Right forelimb (tissue), 1 donor: ENCODE results near the gene ABCB11.

Source experiments
- DNase-seq: peaks from one replicate; pipeline ENCODE4 v3.0.0-alpha.2; 2018

ABCB11 gene

DNA sequence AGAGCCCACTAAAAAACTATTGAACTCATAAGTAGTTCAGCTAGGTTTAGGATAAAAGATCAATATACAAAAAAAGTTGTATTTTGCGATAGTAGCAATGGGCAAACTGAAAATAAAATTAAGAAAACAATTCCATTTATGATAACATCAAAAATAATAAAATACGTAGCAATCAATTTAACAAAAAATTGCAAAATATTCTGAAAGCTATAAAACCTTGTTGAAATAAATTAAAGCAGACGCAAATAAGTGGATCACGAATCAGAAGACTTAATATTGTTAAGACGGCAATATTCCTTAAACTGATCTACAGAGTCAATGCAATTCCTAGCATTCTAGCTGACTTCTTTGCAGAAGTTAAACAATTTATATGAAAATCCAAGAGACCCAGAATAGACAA, 24.5 kb downstream of the ABCB11 start:
- no peak for DNase-seq

DNA sequence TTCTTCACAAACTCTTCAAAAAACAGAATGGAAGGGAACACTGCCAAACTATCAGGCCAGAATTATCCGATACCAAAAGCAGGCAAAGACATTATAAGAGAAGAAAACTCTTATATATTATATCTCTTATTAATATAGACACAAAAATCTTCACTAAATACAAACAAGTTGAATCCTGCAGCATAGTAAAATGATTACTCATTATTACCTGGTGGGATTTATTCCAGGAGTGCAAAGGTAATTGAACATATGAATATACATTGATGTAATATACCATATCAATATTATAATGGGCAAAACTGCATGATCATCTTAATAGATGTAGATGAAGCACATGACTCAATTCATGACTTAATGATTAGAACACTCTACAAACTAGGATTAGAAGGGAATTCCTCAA, 25.1 kb downstream of the ABCB11 start:
- DNase-seq, result no peak

DNA sequence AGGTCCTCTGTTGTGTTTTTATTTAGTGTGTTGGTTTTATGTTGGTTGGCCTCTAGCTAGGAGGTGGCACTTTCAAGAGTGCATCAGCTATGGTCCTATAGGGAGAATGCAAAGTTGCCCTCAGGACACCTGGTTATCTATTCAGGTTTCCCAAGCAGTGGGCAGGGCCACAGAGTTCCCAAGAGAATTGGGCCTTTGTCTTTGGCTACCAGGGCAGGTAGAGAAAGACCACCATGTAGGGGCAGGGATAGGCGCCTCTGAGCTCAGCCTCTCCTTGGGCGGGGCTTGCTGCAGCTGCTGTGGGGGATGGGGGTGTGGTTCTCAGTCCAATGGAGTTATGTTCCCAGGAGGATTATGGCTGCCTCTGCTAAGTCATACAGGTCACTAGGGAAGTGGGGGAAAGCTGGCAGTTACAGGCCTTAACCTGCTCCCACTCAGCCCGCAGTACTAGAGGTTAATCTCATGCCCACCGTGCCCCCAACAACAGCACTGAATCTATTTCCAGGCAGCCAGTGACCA, 26.0 kb downstream of the ABCB11 start:
- DNase-seq, result no peak

DNA sequence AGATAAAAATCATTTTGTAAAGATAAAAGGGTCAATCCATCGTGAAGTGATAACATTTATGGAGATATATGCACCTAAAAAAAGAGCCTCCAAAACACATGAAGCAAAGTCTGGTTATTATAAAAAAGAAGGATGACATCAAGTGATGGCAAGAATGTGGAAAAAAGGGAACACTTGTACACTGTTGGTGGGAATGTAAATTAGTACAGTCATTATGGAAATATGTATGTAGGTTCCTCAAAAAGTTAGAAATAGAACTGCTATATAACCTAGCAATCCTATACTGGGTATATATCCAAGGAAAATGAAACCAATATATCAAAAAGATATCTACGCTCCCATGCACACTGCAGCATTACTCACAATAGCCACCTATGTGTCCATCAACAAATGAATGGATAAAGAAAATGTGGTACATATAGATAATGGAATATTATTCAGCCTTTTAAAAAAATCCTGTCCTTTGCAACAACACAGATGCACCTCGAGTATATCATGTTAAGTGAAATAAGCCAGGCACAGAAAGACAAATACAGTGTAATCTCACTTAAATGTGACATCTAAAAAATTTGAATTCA, 28.9 kb downstream of the ABCB11 start:
- no peak for DNase-seq

DNA sequence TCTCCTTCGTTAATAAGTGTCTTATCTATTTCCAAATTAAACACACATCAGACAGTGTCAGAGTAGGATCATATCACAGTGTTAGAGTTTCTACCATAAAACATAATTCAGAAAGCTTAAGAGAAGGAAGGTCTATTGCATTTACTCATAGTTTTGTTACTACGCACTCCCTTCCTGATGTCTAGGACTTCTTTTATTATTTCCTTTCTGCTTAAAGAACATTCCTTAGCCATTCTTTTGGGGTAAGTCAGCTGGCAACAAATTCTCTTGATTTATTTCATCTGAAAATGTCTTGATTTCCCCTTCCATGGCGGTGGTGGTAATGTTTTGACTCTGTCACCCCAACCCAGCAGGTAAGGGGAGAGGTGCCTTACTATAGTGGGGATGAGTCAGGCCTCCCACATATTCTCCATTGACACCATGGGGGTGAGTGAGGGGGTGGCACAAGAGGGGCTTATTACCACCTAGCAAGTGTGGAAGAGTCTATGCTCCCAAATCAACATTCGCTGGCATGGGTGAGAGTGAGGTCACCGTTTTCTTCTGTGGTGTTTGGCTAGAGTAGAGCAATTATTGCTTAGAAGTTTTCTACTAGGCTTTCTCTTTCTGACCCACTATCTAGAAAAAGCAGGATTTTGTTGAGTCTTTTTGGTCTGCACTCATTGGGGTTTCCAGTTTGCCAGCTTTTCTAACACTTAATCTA, 29.9 kb downstream of the ABCB11 start:
- no peak for DNase-seq

DNA sequence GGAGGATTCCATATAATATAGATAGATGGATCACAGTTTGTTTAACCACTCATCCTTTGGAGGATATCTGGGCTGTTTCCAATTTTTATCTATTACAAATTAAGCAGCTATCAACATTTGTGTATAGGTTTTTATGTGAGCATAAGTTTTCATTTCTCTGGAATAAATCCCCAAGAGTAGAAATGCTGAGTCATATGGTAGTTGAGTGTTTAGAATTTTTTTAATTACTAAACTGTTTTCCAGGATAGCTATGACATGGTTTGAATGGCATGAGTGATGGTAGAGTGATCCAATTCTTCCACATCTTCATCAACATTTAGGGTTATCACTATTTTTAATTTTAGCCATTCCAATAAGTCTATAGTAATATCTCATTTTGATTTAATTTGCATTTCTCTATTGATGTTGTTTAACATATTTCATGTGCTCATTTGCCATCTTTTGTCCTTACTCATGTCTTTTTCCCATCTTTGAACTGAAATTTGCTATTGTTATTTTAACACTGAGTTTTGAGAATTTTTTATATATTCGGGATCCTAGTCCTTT, 31.4 kb downstream of the ABCB11 start:
- no peak for DNase-seq

DNA sequence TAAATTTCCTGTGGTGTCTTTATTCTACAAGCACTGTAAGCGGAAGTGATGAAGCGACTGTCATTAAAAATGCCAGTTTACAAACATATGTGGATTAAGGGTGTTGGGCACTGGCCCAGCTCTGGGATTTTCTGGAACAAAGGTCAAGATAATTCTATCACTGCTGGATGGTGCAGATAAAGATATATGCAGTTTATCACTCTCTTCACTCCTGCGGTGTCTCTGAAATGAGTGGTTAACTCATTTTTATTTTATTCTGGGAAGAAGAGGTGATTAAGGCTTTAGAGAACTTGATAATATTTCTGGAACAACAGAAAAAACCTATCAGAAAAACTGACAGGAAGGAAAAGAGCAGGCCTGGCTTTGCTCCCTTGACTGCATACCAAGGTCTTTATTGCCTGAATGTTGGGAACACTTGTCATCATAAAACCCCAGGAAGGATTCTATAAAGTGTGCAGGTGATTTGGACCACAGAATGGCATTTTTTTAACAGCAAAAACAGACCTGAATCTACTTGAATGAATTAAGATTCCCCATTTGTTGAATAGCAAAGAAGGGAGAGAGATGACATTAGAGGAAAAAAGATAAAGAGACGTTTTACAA, 32.4 kb downstream of the ABCB11 start:
- DNase-seq, result no peak

DNA sequence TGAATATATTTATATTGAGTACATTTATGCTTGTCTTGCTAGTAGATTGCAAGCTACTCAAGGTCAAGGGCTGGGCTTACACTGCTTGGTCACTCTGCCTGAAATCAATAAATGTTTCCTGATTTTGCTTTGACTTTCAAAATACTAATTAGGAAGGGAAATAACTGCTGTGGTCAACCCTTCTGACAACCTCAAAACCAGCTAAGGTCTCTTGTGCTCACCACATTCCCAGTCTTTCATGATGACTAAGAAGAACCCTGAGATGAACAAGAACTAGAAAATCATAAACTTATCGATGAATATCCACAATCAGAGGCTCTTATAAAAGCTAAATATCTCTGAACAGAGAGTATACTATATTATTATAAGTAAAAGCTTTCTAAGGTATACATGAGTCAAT, 33.3 kb downstream of the ABCB11 start:
- DNase-seq, result no peak

DNA sequence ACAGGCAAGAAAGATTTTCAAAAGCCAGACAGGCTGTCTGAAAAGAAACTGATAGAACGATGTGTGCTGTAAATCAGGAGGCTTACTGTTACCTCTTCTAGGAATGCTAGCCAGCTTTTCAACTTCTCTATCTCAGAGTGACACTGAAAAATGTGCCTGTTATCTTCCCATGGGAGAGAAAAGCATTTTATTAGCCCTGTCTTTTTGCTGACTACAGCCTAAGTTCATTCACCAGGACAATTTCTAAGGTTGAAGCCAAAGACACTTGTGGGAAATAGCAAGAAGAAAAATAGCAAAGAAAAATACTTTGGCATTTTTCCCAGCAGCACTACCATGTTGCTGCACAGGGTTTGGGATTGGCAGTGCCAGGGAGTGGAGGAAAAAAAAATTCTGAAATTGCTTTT, 34.0 kb downstream of the ABCB11 start:
- no peak for DNase-seq

DNA sequence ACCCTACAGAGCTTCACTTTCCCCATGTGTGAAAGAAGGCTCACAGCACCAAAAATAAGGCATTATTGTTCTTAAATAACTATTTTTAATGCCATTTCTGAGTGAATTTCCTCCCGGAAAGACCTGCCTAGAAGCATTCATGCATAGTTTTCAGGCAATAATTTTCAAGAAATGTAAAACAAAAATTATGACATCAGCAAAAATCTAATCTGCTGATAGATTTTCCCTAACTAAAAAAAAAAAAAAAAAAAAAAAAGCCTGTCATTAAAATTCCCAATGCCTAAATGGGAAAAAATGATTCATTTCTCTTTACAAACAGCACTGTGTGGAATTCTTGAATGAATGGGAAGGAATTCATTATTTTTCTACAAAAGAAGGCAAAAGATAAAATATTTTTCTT, 35.4 kb downstream of the ABCB11 start:
- no peak for DNase-seq

DNA sequence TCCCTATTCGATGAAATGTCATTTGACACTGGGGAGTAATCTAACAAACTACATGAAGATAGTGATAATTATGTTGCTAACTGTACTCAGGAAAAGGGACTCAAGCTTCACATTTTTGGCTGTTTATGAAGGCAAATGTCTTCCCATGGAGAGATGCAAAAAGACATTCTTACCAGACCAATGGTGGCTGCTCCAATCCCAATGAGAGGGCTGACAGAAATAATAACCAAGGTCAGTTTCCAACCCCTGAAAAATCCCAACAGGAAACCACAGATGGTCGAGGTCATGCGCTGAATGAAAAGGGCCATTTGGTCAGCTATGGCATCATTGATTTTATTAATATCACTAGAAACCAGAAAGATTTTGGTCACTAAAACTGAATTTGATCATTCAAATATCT, 37.6 kb downstream of the ABCB11 start:
- no peak for DNase-seq

DNA sequence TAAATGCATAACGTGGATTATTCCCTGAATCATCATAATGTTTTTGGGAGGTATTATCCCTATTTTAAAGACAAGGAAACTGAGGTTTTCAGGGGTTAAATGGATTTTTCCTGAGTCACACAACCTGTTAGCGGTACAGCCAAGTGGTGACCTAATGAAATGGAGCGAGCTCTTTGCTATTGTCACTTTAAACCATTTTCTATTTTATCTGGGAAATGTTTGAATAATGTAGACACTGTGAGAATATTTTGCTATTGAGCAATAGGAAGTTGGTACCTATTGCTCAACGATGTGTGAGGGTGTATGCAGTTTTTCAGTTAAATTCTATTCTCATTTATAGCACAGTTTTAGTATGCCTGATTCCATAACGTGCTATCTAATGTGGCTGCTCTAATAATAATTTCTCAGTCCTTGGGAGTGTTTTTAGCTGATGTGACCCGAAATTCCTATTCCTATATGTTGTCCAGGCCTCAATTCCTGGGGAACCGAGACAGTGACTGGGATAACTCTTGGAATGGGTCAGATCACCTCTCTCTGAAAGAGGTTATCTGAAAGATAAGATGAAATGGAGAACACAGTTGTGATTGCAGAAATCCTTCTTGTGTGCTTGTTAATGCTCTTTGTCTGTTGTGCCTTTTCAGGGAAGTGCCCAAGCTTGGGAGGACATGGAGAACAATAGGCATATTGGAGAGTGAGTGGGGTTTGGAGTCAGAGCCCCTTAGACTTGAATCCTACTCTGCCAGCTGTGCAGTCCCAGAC, 38.4 kb downstream of the ABCB11 start:
- no peak for DNase-seq

DNA sequence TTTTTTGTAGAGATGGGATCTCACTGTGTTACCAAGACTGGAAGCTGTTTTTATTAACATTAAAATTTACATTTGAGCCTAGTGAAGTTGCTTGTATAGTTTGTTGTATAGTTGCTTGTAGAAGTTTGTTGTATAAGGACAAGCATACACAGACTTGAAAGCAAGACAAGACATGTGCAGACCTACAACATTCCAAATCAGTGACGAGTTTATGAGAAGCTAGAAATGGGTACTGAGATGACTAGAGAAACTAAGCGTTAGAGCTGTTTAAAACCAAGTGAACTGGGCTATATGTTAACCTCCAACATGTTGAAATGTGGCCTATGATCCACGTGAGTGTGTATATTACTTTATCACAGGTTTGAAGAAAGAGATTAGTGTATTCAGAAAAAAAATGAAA, 39.1 kb downstream of the ABCB11 start:
- no peak for DNase-seq

DNA sequence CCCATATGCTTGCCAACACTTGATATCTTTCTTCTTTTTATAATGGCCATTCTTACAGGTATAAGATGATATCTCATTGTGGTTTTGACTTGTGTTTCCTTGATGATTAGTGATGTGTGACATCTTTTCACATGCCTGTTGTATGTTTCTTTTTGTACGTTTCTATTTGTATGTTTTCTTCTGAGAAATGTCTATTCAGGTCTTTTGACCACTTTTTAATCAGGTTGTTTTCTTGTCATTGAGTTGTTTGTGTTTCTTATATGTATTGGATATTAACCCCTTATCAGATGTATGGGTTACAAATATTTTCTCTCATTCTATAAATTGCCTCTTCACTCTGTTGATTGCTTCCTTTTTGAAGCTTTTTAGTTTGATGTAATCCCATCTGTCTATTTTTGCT, 42.4 kb downstream of the ABCB11 start:
- DNase-seq, result no peak

DNA sequence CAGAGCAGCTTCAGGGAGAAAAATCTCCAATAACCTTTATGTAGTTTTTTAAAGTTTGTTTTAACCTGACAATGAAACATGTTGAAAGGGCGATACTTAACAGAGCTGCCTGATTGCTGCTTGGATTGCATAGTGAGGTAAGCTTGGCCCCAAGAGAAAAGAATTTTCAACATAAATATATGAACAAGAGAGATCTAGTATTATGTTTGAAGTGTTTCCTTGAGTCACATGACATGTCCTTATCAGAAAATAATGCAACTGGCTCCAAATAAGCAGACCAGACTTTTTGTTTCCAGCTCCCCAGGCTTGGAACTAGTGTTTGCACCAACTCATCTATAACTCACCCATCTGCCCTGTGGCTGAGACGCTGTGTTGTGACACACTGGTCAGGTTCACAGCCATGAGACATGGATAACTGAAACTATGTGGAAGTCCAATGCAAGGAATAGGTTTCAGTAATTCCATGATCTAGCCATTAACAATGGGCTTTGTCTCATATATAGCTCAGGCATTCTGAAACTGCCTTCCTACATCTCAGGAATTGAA, 44.7 kb downstream of the ABCB11 start:
- no peak for DNase-seq

DNA sequence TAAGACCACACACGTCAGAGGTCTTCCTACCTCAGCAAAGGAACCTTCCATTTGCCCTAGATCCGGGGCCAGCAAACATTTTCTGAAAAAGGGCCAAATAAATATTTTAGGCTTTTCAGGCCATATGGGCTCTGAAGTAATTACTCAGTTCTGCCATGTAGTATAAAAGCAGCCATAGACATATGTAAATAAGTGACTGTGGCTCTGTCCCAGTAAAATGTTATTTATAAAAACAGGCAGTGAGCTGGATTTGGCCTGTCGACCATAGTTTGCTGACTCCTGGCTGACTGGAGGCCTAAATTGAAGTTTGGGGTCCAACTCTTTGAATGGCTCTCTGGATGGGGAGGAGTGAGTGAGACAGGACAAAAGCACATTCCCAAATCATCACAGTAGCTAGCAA, 49.5 kb downstream of the ABCB11 start:
- DNase-seq, result no peak

DNA sequence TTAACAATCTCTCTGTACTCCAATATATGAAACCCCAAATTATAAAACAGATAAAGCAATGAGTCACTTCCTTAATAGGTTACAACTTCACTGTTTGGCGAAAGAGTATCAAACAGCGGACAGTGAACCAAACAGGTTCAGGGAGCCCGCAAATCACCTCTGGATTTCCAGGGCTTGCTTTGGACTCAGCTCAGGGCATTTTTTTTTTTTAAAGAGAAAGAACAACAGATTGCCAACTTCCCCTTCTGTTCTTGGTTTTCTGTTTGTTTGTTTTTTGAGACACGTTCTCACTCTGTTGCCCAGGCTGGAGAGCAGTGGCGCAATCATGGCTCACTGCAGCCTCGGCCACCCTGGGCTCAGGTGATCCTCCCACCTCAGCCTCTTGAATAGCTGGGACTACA, 52.7 kb downstream of the ABCB11 start:
- DNase-seq, result no peak

DNA sequence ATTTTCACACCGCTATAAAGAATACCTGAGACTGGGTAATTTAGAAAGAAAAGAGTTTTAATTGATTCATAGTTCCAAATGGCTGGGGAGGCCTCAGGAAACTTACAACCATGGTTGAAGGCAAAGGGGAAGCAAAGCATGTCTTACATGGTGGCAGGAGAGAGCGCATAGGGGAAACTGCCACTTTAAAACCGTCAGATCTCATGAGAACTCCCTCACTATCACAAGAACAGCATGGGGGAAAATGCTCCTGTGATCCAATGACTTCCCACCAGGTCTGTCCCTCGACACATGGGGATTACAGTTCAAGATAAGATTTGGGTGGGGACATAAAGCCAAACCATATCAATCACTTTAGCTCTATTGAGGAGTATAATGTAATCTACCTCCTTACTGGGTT, 53.5 kb downstream of the ABCB11 start:
- no peak for DNase-seq

DNA sequence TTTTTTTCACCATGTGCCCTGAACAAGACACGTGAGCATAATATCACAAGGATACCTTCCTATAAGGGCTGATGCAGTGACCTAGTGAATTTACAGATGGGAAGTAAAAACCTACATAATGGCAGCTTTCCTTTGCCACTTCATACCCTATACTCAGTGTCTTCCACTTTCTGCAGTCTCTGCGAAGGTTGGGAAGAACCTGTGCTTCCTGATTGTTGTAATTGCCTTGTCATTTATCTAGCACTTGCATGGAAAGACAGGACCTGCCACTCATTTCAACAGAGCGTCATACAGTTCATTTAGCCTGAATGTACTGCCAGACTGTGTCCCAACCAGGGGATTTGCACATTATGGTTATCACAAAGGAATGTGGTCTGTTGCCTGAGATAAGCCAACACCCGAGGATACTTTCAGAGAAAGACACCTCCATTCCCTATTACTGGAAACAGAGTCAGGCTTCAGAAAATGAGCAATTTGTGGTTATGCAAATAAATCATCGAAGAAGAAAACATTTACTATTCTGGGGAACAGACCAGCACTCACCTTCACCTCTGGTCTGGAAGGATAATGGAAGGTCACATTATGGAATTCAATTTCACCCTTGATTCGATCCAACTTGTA, 55.0 kb downstream of the ABCB11 start:
- no peak for DNase-seq

DNA sequence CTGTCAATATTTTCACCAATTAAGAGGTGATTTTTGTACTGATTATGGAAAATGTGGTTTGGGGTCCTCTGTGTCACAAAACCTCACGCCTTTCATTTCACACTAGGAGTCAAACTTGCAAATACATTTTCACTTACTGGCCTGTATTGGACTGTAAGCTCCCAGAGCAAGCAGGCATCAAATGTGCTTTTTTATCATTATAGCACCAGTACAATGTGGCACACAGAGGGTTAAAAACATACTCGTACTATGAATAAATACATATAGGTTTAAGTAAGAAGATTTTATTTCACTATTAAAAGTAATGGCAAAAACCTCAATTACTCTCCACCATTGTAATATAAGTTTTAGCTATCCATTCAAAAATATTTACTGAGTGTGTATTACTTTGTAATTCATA, 56.7 kb downstream of the ABCB11 start:
- no peak for DNase-seq

DNA sequence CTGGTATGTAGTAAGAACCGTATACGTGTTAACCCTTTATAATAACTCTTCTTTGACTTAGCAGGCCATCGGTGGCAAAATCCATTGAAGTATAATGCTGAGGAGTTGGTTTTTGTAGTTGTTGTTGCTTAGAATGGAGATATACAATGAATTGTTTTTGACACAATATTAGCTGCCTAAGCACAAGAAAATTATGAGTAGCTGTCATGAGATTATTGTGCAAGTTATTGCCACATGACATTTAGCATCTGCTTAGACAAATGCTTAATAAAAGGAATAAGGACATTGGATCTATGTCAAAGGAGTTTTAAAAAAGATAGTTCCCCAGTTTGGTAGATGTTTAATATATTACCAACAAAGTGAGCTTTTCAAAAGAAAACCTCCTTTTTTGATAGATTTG, 59.9 kb downstream of the ABCB11 start:
- no peak for DNase-seq

DNA sequence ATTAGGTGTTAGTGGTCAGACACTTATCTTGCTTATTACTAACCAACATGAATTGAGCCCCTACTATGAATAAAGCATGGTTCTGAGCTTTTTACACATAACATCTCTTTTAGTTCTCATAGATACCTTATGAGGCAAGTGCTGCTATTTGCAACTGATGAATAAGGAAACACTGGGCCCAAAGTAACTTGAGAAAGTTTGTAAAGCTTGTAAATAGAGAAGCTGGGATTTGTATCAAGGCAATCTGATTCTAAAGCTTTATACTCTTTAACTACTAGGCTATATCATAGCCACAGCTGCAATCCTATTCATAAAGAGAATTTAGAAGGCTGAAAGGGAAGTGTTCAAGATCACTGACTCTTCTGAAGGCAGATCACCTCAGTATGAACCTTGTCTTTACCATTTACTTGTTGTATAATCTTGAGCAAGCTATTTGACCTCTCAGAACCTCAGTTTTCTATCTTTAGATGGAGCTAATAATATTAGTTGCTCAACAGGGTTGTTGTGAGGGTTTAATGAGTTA, 60.4 kb downstream of the ABCB11 start:
- no peak for DNase-seq
